ENCODE measurements around the gene TMEFF2. TPM values are rescaled to one million over a fixed set of nuclear protein-coding genes. Genes with fewer than 3 reads are reported as not detected.

Gene TMEFF2
- total and polyA plus RNA-seq, 2 donors from 2014 or later = not detected

DNA sequence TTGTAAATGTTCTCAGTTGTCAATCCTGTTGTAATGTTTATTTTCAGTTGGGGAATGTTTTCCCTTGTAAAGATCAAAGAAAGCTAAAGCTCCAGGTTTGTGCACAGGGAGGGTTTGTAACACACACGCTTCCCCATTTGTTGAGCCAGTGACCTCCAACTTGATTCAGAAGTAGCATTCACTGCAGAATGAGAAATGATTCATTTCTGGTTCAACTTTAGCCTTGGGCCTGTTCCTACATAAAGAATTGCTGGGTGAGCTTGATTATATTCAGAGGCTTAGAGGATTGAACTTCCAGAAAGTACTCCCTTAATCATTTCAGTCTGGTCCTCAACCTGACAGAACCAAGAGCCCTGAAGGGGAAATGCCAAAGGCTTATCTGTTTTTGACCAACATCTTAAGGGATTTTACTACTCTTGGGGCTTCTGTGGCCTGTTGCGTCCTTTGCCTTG, 277.3 kb downstream of the TMEFF2 start:
- no peak for TF ChIP-seq CTCF (IDR thresholded peaks at IDR 0.05; ENCODE audit: borderline replicate concordance, extremely low read depth, insufficient read depth)
- Histone ChIP-seq H3K9ac (ENCODE audit: low read length in 3 of 3) (no peak overlapping the region), H3K36me3 (ENCODE audit: control insufficient read depth in 2 of 3, insufficient read depth in 3 of 3, low read length in 3 of 3) (no peaks in the 10 kb centered on the region), H3K27me3 (ENCODE audit: control insufficient read depth, insufficient read depth, low read length) (no peaks in the 10 kb centered on the region), H3K27ac (ENCODE audit: low read depth in 2 of 2, low read length in 2 of 2) (no peak overlapping the region), H3K4me3 (ENCODE audit: low read length in 3 of 3) (no peak overlapping the region), H3K4me1 (ENCODE audit: control insufficient read depth in 2 of 3, insufficient read depth in 2 of 3, low read depth in 1 of 3, low read length in 3 of 3) (no peaks in the 10 kb centered on the region), H3K9me3 (ENCODE audit: control insufficient read depth in 2 of 3, insufficient read depth in 1 of 3, low read length in 3 of 3) (no peaks in the 10 kb centered on the region)
- intact Hi-C loops (cut with DNase I) = no loop called here
- no peak for FAIRE-seq
- DNase-seq = peak in 1 of 5 donors; percentile 51

- no peak overlapping the region for H3K27ac ChIP-seq (ENCODE audit: low read depth in 2 of 2, low read length in 2 of 2)
- no peaks in the 10 kb centered on the region for H3K27me3 ChIP-seq (ENCODE audit: control insufficient read depth, insufficient read depth, low read length)
- H3K9me3 ChIP-seq (ENCODE audit: control insufficient read depth in 2 of 3, insufficient read depth in 1 of 3, low read length in 3 of 3) = no peaks in the 10 kb centered on the region
- no peaks in the 10 kb centered on the region for H3K4me1 ChIP-seq (ENCODE audit: control insufficient read depth in 2 of 3, insufficient read depth in 2 of 3, low read depth in 1 of 3, low read length in 3 of 3)
- intact Hi-C loops (cut with DNase I) = no loop called here
- H3K36me3 ChIP-seq (ENCODE audit: control insufficient read depth in 2 of 3, insufficient read depth in 3 of 3, low read length in 3 of 3) = no peaks in the 10 kb centered on the region
- H3K4me3 ChIP-seq (ENCODE audit: low read length in 3 of 3) = no peak overlapping the region
- no peak overlapping the region for H3K9ac ChIP-seq (ENCODE audit: low read length in 3 of 3)
- no peak for TF ChIP-seq CTCF (IDR thresholded peaks at IDR 0.05; ENCODE audit: borderline replicate concordance, extremely low read depth, insufficient read depth)
- DNase-seq = no peak
- FAIRE-seq = no peak
Measured at GRCh38 chr2:191916826-191917225, 277.9 kb downstream of the TMEFF2 start.

GRCh38 chr2:191915750-191916149, 279.0 kb downstream of the TMEFF2 start:
- intact Hi-C loops (cut with DNase I) = no loop called here
- Histone ChIP-seq H3K27me3 (ENCODE audit: control insufficient read depth, insufficient read depth, low read length) (no peaks in the 10 kb centered on the region), H3K4me3 (ENCODE audit: low read length in 3 of 3) (no peak overlapping the region), H3K36me3 (ENCODE audit: control insufficient read depth in 2 of 3, insufficient read depth in 3 of 3, low read length in 3 of 3) (no peaks in the 10 kb centered on the region), H3K27ac (ENCODE audit: low read depth in 2 of 2, low read length in 2 of 2) (no peak overlapping the region), H3K9me3 (ENCODE audit: control insufficient read depth in 2 of 3, insufficient read depth in 1 of 3, low read length in 3 of 3) (no peaks in the 10 kb centered on the region), H3K4me1 (ENCODE audit: control insufficient read depth in 2 of 3, insufficient read depth in 2 of 3, low read depth in 1 of 3, low read length in 3 of 3) (no peaks in the 10 kb centered on the region), H3K9ac (ENCODE audit: low read length in 3 of 3) (no peak overlapping the region)
- no peak for TF ChIP-seq CTCF (IDR thresholded peaks at IDR 0.05; ENCODE audit: borderline replicate concordance, extremely low read depth, insufficient read depth)
- no peak for DNase-seq
- FAIRE-seq = no peak

DNA sequence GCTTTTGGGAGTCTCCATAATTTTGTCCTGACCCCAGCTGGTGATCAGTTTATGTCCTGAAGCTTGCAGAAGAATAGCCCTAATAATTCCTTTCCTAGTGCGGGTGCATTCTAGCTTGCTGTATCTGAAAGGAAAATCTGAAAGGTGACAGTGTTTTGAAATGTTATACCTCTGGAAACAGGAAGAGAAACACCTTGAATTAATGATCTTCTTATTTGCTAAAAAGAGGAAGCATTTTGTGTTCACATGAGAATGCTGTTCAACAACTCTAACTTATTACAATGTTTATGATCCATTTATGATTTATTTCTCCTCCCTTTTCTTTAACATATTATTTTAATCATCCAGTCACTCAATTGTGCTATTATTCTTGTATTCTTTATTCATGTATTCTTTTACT, 280.9 kb downstream of the TMEFF2 start:
- Histone ChIP-seq H3K4me1 (ENCODE audit: control insufficient read depth in 2 of 3, insufficient read depth in 2 of 3, low read depth in 1 of 3, low read length in 3 of 3) (no peaks in the 10 kb centered on the region), H3K27ac (ENCODE audit: low read depth in 2 of 2, low read length in 2 of 2) (no peak overlapping the region), H3K36me3 (ENCODE audit: control insufficient read depth in 2 of 3, insufficient read depth in 3 of 3, low read length in 3 of 3) (no peaks in the 10 kb centered on the region), H3K9me3 (ENCODE audit: control insufficient read depth in 2 of 3, insufficient read depth in 1 of 3, low read length in 3 of 3) (no peaks in the 10 kb centered on the region), H3K27me3 (ENCODE audit: control insufficient read depth, insufficient read depth, low read length) (no peaks in the 10 kb centered on the region), H3K9ac (ENCODE audit: low read length in 3 of 3) (no peak overlapping the region), H3K4me3 (ENCODE audit: low read length in 3 of 3) (no peak overlapping the region)
- intact Hi-C loops (cut with DNase I) = no loop called here
- TF ChIP-seq CTCF (IDR thresholded peaks at IDR 0.05; ENCODE audit: borderline replicate concordance, extremely low read depth, insufficient read depth) = no peak
- DNase-seq (no peak), FAIRE-seq (no peak)
